ENCODE results near the gene LYST. TPM values are rescaled to one million over a fixed set of nuclear protein-coding genes. Genes with fewer than 3 reads are reported as not detected.

Gene LYST
- total and polyA plus RNA-seq, 2 experiments from 2014 or later, result 3.0 to 6.1 TPM

- TF ChIP-seq EZH2 (IDR thresholded peaks at IDR 0.05; ENCODE audit: borderline replicate concordance) (no peak), EZH2phosphoT487 (IDR thresholded peaks at IDR 0.05; ENCODE audit: low read depth, severe bottlenecking, unreplicated experiment) (no peak), CTCF (IDR thresholded peaks at IDR 0.05; ENCODE audit: poor library complexity) (no peak)
- H3K9me3 ChIP-seq (ENCODE audit: low read depth), result no peaks in the 10 kb centered on the region
- 93% methylated on average over 3 of the region's 3 CpGs for WGBS (ENCODE audit: low lambda C conversion rate, missing lambda C conversion rate)
Measured at GRCh38 chr1:235854347-235854746, 12.4 kb downstream of the LYST start.

GRCh38 chr1:235853653-235854052 lies 13.1 kb downstream of the LYST start:
- Histone ChIP-seq H3K4me2 (no peak overlapping the region), H3K79me2 (peaks cover 4% of the 10 kb centered on the region), H3K27me3 (no peaks in the 10 kb centered on the region), H3K4me3 (no peak overlapping the region), H3K27ac (no peak overlapping the region), H4K20me1 (ENCODE audit: insufficient read depth, poor library complexity, severe bottlenecking) (no peaks in the 10 kb centered on the region), H2AFZ (no peak overlapping the region), H3K9me2 (replicated peaks; ENCODE audit: insufficient read depth) (no peaks in the 10 kb centered on the region), H3K9me3 (ENCODE audit: low read depth) (no peaks in the 10 kb centered on the region), H3K36me3 (replicated peaks; ENCODE audit: insufficient read depth, low read depth) (no peaks in the 10 kb centered on the region), H3K4me1 (ENCODE audit: insufficient read depth) (no peaks in the 10 kb centered on the region)
- no peak for DNase-seq (ENCODE audit: low spot score)
- WGBS (ENCODE audit: low lambda C conversion rate, missing lambda C conversion rate), result 93% methylated on average over 7 of the region's 7 CpGs
- no peak for TF ChIP-seq EZH2 (IDR thresholded peaks at IDR 0.05; ENCODE audit: borderline replicate concordance)
- no peak for TF ChIP-seq EZH2phosphoT487 (IDR thresholded peaks at IDR 0.05; ENCODE audit: low read depth, severe bottlenecking, unreplicated experiment)
- TF ChIP-seq CTCF (IDR thresholded peaks at IDR 0.05; ENCODE audit: poor library complexity), result no peak

More at GRCh38 chr1:235854347-235854746, 12.4 kb downstream of the LYST start:
- Histone ChIP-seq H3K4me1 (ENCODE audit: insufficient read depth) (no peaks in the 10 kb centered on the region), H3K9me2 (replicated peaks; ENCODE audit: insufficient read depth) (no peaks in the 10 kb centered on the region), H2AFZ (no peak overlapping the region), H3K4me3 (no peak overlapping the region), H3K27me3 (no peaks in the 10 kb centered on the region), H3K79me2 (no peaks in the 10 kb centered on the region), H3K4me2 (no peak overlapping the region), H3K36me3 (replicated peaks; ENCODE audit: insufficient read depth, low read depth) (no peaks in the 10 kb centered on the region), H4K20me1 (ENCODE audit: insufficient read depth, poor library complexity, severe bottlenecking) (no peaks in the 10 kb centered on the region), H3K27ac (no peak overlapping the region)
- DNase-seq (ENCODE audit: low spot score), result no peak

- WGBS (ENCODE audit: low lambda C conversion rate, missing lambda C conversion rate), result 80% methylated on average over 3 of the region's 3 CpGs
- H2AFZ ChIP-seq, result no peak overlapping the region
Measured at GRCh38 chr1:235852887-235853286, 13.8 kb downstream of the LYST start.

More at GRCh38 chr1:235852887-235853286, 13.8 kb downstream of the LYST start:
- H3K4me2 ChIP-seq, result no peak overlapping the region
- no peaks in the 10 kb centered on the region for H3K36me3 ChIP-seq (replicated peaks; ENCODE audit: insufficient read depth, low read depth)
- H3K4me3 ChIP-seq, result no peak overlapping the region
- no peaks in the 10 kb centered on the region for H3K9me3 ChIP-seq (ENCODE audit: low read depth)
- no peaks in the 10 kb centered on the region for H3K27me3 ChIP-seq
- no peaks in the 10 kb centered on the region for H4K20me1 ChIP-seq (ENCODE audit: insufficient read depth, poor library complexity, severe bottlenecking)
- peaks cover 12% of the 10 kb centered on the region for H3K79me2 ChIP-seq
- TF ChIP-seq EZH2 (IDR thresholded peaks at IDR 0.05; ENCODE audit: borderline replicate concordance), result no peak
- no peak for TF ChIP-seq EZH2phosphoT487 (IDR thresholded peaks at IDR 0.05; ENCODE audit: low read depth, severe bottlenecking, unreplicated experiment)
- TF ChIP-seq CTCF (IDR thresholded peaks at IDR 0.05; ENCODE audit: poor library complexity), result no peak
- no peaks in the 10 kb centered on the region for H3K4me1 ChIP-seq (ENCODE audit: insufficient read depth)
- no peaks in the 10 kb centered on the region for H3K9me2 ChIP-seq (replicated peaks; ENCODE audit: insufficient read depth)
- DNase-seq (ENCODE audit: low spot score), result no peak
- no peak overlapping the region for H3K27ac ChIP-seq

Measured in hepatocyte (in vitro differentiated cells).